NCI-H1417 treated with DMSO at 0.1 percent for 48 hours (cell line): ENCODE measurements around the gene COG5.

Source experiments
- DNase-seq: peaks from one replicate; lab custom pipeline; 2025; lab: John Stamatoyannopoulos, UW

Gene COG5

GRCh38 chr7:107394276-107394675, 169.4 kb downstream of the COG5 start:
- DNase-seq = no peak

- DNase-seq = no peak
Observed at GRCh38 chr7:107392830-107393229, 170.9 kb downstream of the COG5 start.

GRCh38 chr7:107390916-107391315, 172.8 kb downstream of the COG5 start:
- DNase-seq = no peak

- no peak for DNase-seq
Observed at GRCh38 chr7:107388604-107389003, 175.1 kb downstream of the COG5 start.

- no peak for DNase-seq
Observed at GRCh38 chr7:107387573-107388219, 176.0 kb downstream of the COG5 start.

GRCh38 chr7:107387128-107387527, 176.6 kb downstream of the COG5 start:
- DNase-seq = no peak

GRCh38 chr7:107386548-107387102, 177.1 kb downstream of the COG5 start:
- no peak for DNase-seq

- DNase-seq = no peak
Observed at GRCh38 chr7:107384025-107384424, 179.7 kb downstream of the COG5 start.

GRCh38 chr7:107383203-107383602, 180.5 kb downstream of the COG5 start:
- DNase-seq = no peak

- DNase-seq = no peak
Observed at GRCh38 chr7:107381453-107381852, 182.3 kb downstream of the COG5 start.

- DNase-seq = no peak
Observed at GRCh38 chr7:107373354-107373753, 190.4 kb downstream of the COG5 start.

GRCh38 chr7:107372298-107372697, 191.4 kb downstream of the COG5 start:
- no peak for DNase-seq

GRCh38 chr7:107370816-107371215, 192.9 kb downstream of the COG5 start:
- no peak for DNase-seq

GRCh38 chr7:107364787-107365186, 198.9 kb downstream of the COG5 start:
- DNase-seq = no peak

- no peak for DNase-seq
Observed at GRCh38 chr7:107359520-107360316, 204.0 kb downstream of the COG5 start.

- DNase-seq = no peak
Observed at GRCh38 chr7:107355616-107356015, 208.1 kb downstream of the COG5 start.

- DNase-seq = no peak
Observed at GRCh38 chr7:107354640-107355039, 209.1 kb downstream of the COG5 start.

GRCh38 chr7:107353701-107354100, 210.0 kb downstream of the COG5 start:
- no peak for DNase-seq

GRCh38 chr7:107345898-107346297, 217.8 kb downstream of the COG5 start:
- DNase-seq = no peak

GRCh38 chr7:107344799-107345198, 218.9 kb downstream of the COG5 start:
- DNase-seq = no peak

GRCh38 chr7:107344286-107344685, 219.4 kb downstream of the COG5 start:
- no peak for DNase-seq

GRCh38 chr7:107338080-107338479, 225.6 kb downstream of the COG5 start:
- no peak for DNase-seq
